ENCODE results near the gene UHRF1.

Gene UHRF1

DNA sequence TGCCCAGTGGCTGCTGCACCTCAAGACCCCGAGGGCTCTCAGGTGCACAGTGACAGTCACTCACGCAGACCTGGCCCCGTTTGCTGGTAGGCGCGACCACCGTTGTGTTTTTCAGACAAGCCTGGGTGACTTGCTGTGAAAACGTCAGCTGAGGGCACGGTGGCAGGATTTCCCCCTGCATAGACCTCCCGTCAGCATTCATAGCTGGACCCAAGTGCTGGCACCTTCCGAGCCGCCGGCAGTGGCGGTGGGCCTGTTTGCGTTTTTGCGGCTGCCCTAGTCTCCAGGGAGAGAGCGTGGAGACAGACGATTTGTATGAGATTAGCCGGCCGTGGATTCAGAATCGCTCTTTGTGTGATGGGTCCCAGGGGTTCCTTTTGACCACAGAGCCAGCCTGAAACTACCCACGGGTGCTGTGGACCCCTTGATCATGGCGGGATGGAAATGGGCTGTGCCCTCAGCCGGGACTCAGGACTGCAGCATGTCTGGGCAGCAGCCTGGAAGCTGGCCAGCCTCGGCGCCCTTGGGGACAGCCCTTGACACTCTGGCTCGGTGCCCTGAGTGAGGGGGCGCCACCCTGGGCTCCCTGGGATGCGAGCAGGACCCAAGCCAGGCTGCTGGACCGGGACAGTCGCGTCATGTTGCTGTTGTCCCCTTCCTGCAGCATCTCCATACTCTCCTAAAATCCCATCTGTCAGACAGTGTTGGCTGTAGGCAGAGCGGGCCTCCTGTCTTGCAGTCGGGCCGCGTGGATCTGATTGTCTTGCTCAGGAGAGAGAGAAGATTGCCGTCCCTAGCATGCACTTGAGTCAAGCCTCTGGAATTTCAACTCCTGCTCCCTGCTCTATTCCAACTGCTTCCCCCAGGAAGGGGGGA, 68.2 kb downstream of the UHRF1 start:
- H3K4me3 ChIP-seq (ENCODE audit: low read length): no peak overlapping the region
- no peak for DNase-seq (ENCODE audit: low read depth)
- TF ChIP-seq, protein P1, sequence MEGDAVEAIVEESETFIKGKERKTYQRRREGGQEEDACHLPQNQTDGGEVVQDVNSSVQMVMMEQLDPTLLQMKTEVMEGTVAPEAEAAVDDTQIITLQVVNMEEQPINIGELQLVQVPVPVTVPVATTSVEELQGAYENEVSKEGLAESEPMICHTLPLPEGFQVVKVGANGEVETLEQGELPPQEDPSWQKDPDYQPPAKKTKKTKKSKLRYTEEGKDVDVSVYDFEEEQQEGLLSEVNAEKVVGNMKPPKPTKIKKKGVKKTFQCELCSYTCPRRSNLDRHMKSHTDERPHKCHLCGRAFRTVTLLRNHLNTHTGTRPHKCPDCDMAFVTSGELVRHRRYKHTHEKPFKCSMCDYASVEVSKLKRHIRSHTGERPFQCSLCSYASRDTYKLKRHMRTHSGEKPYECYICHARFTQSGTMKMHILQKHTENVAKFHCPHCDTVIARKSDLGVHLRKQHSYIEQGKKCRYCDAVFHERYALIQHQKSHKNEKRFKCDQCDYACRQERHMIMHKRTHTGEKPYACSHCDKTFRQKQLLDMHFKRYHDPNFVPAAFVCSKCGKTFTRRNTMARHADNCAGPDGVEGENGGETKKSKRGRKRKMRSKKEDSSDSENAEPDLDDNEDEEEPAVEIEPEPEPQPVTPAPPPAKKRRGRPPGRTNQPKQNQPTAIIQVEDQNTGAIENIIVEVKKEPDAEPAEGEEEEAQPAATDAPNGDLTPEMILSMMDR (conservative IDR thresholded peaks at IDR 0.05; ENCODE audit: low read depth, low read length): no peak

- DNase-seq (ENCODE audit: low read depth): no peak
- no peak overlapping the region for H3K4me3 ChIP-seq (ENCODE audit: low read length)
- TF ChIP-seq, protein P1 (conservative IDR thresholded peaks at IDR 0.05; ENCODE audit: low read depth, low read length): no peak
These were observed 70.0 kb downstream of the UHRF1 start for GRCh38 chr19:4979211-4979807.

GRCh38 chr19:4980067-4980466, 70.8 kb downstream of the UHRF1 start:
- TF ChIP-seq, protein P1 (conservative IDR thresholded peaks at IDR 0.05; ENCODE audit: low read depth, low read length): no peak
- no peak overlapping the region for H3K4me3 ChIP-seq (ENCODE audit: low read length)
- DNase-seq (ENCODE audit: low read depth): no peak

GRCh38 chr19:4980838-4981680, 71.8 kb downstream of the UHRF1 start:
- no peak for DNase-seq (ENCODE audit: low read depth)
- TF ChIP-seq, protein P1 (conservative IDR thresholded peaks at IDR 0.05; ENCODE audit: low read depth, low read length): no peak
- no peak overlapping the region for H3K4me3 ChIP-seq (ENCODE audit: low read length)

DNA sequence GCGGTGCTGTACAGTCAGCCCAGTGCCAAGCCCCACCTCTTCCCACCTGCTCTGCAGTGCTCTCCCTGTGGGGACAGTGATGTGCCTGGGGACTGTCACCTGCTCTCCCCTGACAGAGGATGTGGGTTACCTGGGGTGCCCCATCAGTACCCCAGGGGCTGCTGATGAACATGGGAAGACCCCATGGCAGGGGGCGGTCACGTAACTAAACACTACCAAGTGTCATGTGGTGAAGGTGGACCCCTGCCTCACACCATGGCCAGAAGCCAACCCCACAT, 72.3 kb downstream of the UHRF1 start:
- H3K4me3 ChIP-seq (ENCODE audit: low read length): no peak overlapping the region
- no peak for DNase-seq (ENCODE audit: low read depth)
- TF ChIP-seq, protein P1 (conservative IDR thresholded peaks at IDR 0.05; ENCODE audit: low read depth, low read length): no peak

- TF ChIP-seq, protein P1 (conservative IDR thresholded peaks at IDR 0.05; ENCODE audit: low read depth, low read length): no peak
- H3K4me3 ChIP-seq (ENCODE audit: low read length): no peak overlapping the region
- DNase-seq (ENCODE audit: low read depth): no peak
These were observed 74.2 kb downstream of the UHRF1 start for GRCh38 chr19:4983346-4984105.
